GM12873 (cell line): ENCODE results near the gene CSRP2.

Experiments
- CTCF ChIP-seq: IDR thresholded peaks from 2 replicates; pipeline ENCODE4 v1.5.1; 2012; ENCODE audit warnings: low read depth, mild to moderate bottlenecking, moderate library complexity, low read length, control low read depth; ENCODE audit not compliant: insufficient read depth; ENCODE audit errors: missing control alignments

The CSRP2 gene

GRCh38 chr12:76820888-76821482, 57.8 kb downstream of the CSRP2 start:
- peak; percentile 33 for TF ChIP-seq CTCF

- no peak for TF ChIP-seq CTCF
These were observed 64.8 kb downstream of the CSRP2 start for GRCh38 chr12:76813972-76814371.

GRCh38 chr12:76813265-76813664, 65.6 kb downstream of the CSRP2 start:
- no peak for TF ChIP-seq CTCF

DNA sequence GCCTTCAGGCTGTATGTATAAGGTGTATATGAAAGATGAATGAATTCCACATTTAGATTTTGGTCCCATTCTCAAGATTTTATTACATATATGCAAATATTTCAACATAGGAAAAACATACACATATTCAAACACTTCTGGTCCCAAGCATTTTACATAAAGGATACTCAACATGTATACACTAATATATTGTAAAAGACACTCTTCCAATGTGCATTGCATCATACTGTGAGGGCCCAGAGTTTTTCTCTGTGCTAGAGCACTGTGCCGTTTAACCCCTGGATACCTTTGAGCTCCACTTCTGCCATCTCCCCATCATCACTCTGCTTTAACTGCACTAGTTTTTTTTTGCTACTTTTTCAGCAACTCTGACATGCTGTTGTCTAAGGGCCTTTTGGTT, 66.8 kb downstream of the CSRP2 start:
- no peak for TF ChIP-seq CTCF

GRCh38 chr12:76810671-76811419, 68.0 kb downstream of the CSRP2 start:
- no peak for TF ChIP-seq CTCF
